ENCODE results near the gene TNRC6A. TPM values are rescaled to one million over a fixed set of nuclear protein-coding genes. Genes with fewer than 3 reads are reported as not detected.
A peak's percentile ranks its signal among the peaks of the same experiment; 100 is the strongest.

Gene TNRC6A
- total and polyA plus RNA-seq, 2 of the 13 experiments (the other 11 are each of a cell fraction or from before 2014, with no cell fraction given), result 30.9 to 43.6 TPM

DNA sequence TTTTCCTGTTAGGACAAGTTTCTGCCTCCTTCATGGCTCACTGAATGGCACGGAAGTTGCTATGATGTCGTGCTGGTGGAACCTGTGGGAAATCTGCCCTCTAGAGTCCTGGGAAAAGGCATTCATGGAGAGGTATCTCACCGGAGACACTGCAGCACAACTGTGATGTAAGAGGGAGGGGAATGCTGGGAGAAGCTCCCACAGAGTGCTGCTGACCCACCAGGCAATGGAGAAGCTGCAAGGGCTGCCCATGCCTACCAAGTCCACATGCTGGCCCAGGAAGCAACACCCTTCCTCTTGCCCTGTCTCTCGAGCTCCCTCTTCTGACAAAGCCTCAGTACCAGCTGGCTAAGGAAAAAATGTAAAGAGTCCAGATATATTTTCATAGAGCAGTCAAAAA, 71.1 kb downstream of the TNRC6A start:
- Histone ChIP-seq H4K20me1 (ENCODE audit: insufficient read depth, low read length) (no peaks in the 10 kb centered on the region), H3K36me3 (replicated peaks in 1 of 2; ENCODE audit: control insufficient read depth in 1 of 2, insufficient read depth in 2 of 2, low read length in 2 of 2) (peaks cover 38 to 98% of the 10 kb centered on the region in 2 experiments), H3K4me2 (ENCODE audit: low read depth, low read length) (no peak overlapping the region), H3K9me3 (ENCODE audit: low read length) (no peaks in the 10 kb centered on the region), H3K79me2 (ENCODE audit: insufficient read depth, low read length) (no peaks in the 10 kb centered on the region), H3K4me1 (ENCODE audit: insufficient read depth, low read length) (no peaks in the 10 kb centered on the region), H3K4me3 (replicated peaks in 1 of 3; ENCODE audit: insufficient read depth in 1 of 3, low read depth in 2 of 3, low read length in 3 of 3) (no peak overlapping the region), H2AFZ (ENCODE audit: low read length) (no peak overlapping the region), H3K27me3 (ENCODE audit: control insufficient read depth in 1 of 2, insufficient read depth in 2 of 2, low read length in 2 of 2) (no peaks in the 10 kb centered on the region), H3K27ac (ENCODE audit: extremely low read length, insufficient read depth, low read length) (no peak overlapping the region), H3K9ac (ENCODE audit: insufficient read depth, low read depth, low read length) (no peak overlapping the region)
- peak; percentile 67 for ATAC-seq
- CTCF ChIA-PET (ENCODE audit: low intra/inter-chr PET ratio, low total read pairs), result interaction anchor here (0.7 to 1.4 kb wide), 2 partner anchors 220 to 232 kb away, joined by 3 to 4 read pairs; no protein-coding TSS in a partner anchor
- FAIRE-seq, result no peak
- 85% methylated on average over 4 of the region's 4 CpGs for WGBS (ENCODE audit: low lambda C conversion rate)
- peak; percentile 18 for TF ChIP-seq XRCC5 (optimal IDR thresholded peaks at IDR 0.05; ENCODE audit: low read length)
- TF ChIP-seq STAG1 (CRISPR knock-in tag; IDR thresholded peaks at IDR 0.05), result peak; percentile 48
- no peak for TF ChIP-seq NCOA2 (CRISPR knock-in tag; IDR thresholded peaks at IDR 0.05)
- TF ChIP-seq, protein P1, sequence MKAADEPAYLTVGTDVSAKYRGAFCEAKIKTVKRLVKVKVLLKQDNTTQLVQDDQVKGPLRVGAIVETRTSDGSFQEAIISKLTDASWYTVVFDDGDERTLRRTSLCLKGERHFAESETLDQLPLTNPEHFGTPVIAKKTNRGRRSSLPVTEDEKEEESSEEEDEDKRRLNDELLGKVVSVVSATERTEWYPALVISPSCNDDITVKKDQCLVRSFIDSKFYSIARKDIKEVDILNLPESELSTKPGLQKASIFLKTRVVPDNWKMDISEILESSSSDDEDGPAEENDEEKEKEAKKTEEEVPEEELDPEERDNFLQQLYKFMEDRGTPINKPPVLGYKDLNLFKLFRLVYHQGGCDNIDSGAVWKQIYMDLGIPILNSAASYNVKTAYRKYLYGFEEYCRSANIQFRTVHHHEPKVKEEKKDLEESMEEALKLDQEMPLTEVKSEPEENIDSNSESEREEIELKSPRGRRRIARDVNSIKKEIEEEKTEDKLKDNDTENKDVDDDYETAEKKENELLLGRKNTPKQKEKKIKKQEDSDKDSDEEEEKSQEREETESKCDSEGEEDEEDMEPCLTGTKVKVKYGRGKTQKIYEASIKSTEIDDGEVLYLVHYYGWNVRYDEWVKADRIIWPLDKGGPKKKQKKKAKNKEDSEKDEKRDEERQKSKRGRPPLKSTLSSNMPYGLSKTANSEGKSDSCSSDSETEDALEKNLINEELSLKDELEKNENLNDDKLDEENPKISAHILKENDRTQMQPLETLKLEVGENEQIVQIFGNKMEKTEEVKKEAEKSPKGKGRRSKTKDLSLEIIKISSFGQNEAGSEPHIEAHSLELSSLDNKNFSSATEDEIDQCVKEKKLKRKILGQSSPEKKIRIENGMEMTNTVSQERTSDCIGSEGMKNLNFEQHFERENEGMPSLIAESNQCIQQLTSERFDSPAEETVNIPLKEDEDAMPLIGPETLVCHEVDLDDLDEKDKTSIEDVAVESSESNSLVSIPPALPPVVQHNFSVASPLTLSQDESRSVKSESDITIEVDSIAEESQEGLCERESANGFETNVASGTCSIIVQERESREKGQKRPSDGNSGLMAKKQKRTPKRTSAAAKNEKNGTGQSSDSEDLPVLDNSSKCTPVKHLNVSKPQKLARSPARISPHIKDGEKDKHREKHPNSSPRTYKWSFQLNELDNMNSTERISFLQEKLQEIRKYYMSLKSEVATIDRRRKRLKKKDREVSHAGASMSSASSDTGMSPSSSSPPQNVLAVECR (CRISPR knock-in tag; IDR thresholded peaks at IDR 0.05; ENCODE audit: borderline replicate concordance), result peak; percentile 22; the same call in 1 of the 2 replicates
- TF ChIP-seq ZNF143 (CRISPR knock-in tag; IDR thresholded peaks at IDR 0.05), result peak; percentile 49; the same call in 1 of the 2 replicates
- TF ChIP-seq, protein P2, sequence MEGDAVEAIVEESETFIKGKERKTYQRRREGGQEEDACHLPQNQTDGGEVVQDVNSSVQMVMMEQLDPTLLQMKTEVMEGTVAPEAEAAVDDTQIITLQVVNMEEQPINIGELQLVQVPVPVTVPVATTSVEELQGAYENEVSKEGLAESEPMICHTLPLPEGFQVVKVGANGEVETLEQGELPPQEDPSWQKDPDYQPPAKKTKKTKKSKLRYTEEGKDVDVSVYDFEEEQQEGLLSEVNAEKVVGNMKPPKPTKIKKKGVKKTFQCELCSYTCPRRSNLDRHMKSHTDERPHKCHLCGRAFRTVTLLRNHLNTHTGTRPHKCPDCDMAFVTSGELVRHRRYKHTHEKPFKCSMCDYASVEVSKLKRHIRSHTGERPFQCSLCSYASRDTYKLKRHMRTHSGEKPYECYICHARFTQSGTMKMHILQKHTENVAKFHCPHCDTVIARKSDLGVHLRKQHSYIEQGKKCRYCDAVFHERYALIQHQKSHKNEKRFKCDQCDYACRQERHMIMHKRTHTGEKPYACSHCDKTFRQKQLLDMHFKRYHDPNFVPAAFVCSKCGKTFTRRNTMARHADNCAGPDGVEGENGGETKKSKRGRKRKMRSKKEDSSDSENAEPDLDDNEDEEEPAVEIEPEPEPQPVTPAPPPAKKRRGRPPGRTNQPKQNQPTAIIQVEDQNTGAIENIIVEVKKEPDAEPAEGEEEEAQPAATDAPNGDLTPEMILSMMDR (CRISPR knock-in tag; IDR thresholded peaks at IDR 0.05), result peak; percentile 50
- TF ChIP-seq TBL1XR1 (IDR thresholded peaks at IDR 0.05; ENCODE audit: borderline replicate concordance, low read length, partially characterized antibody), result no peak
- in situ Hi-C loops (cut with HindIII; ENCODE audit: extremely low pct_ligation_motif_present, low pct_unique_long_range_greater_than_20kb), result no loop called here
- POLR2A ChIA-PET, result no interaction called here
- intact Hi-C loops (cut with micrococcal nuclease; ENCODE audit: unreplicated experiment), result loop anchor here (10.0 kb wide), 1 partner anchor 286 kb away; no protein-coding TSS in a partner anchor
- DNase-seq (ENCODE audit: low spot score), result peak; percentile 48
- BruUV-seq (replicated peaks), result no TSS peak
